Stimulated activated CD8-positive, alpha-beta memory T cell treated with anti-CD3 and anti-CD28 coated beads, Interleukin-4, amount 100 ng/mL, for 24 hours (primary cell): ENCODE results near the gene AARSD1.
A peak's percentile ranks its signal among the peaks of the same experiment; 100 is the strongest.
"Not testable (repeated sequence)": the region's sequence is repeated elsewhere in the genome, so short reads cannot be mapped to it uniquely, and the experiment has no call there.

Experiments used
- DNase-seq: peaks from one replicate; pipeline ENCODE4 v3.0.0-alpha.2; 2020; ENCODE audit warnings: low read depth

The AARSD1 gene

DNA sequence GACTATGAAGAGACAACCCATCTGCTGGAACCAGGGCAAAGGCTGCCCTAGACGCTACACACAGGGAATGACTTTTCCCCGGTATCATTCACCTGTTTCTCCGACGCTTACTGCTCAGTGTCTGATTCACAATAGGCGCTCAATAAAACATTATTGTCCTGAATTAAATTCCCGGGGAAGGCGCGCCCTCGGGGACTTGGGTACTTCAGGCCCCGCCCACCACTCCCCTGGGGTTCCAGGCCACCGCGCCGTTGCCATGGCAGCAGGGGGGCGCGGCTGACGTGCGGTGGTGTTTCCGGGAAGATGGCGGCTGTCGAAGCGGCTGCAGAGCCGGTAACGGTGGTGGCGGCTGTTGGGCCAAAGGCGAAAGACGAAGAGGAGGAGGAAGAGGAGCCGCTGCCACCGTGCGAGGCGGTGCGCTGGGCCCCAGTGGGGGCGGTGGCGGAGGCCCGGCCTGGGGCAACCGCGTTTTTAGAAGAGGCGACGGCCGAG lies 16.1 kb upstream of the AARSD1 start, which contains the start of gene RUNDC1:
RUNDC1 (plus strand) TSS at position 292 of the 492 bp plus-strand sequence; CDS start at position 304, 12 bp downstream.
- DNase-seq = peak; percentile 90

DNA sequence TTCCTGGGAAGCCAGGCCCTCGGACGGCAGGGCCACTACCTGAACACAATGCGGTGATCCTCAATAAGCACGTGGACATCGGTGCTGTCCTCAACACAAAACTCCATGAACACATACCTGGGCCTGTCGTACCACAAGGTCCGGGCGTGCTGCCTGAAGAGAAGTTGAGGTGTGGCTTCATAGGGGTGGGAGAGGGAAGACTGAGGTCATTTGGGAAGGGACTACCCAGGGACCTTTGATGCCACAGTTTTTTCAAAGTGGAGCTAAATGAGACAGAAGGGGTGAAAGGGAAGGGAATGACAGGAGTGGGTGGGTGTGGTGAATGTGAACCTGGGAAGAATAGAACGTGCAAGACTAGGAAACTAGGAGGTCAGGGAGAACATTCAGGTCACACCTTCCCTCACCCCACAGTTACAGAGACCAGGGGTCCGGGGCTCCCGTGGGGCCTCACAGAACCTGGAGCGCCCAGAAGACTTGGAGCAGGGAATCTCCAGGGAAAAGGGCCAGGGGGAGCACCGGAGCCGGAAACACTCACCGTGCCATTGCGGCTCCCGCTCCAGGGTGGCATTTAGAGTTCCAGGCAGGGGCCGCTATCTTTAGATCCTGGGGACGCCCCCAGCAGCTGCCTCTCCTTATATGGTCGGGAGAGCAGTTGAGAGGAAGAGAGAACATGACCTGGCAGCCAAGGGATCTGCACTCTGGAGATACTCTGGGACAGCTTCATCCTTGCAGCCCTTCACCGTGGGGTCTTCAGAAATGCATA lies 15.4 kb upstream of the AARSD1 start, which contains the start of gene PTGES3L:
PTGES3L (minus strand) TSS at position 570 of the 763 bp plus-strand sequence; CDS start at position 543, 27 bp downstream.
- DNase-seq = no peak

DNA sequence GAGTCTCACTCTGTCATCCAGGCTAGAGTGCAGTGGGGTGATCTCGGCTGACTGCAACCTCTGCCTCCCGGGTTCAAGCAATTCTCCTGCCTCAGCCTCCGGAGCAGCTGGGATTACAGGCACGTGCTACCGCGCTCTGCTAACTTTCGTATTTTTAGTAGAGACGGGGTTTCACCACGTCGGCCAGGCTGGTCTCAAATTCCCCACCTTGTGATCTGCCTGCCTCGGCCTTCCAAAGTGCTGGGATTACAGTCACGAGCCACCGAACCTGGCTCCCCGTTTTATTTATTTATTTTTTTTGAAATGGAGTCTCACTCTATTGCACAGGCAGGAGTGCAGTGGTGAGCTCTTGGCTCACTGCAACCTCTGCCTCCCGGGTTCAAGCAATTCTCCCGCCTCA lies 11.4 kb upstream of the AARSD1 start:
- not testable (repeated sequence) for DNase-seq

DNA sequence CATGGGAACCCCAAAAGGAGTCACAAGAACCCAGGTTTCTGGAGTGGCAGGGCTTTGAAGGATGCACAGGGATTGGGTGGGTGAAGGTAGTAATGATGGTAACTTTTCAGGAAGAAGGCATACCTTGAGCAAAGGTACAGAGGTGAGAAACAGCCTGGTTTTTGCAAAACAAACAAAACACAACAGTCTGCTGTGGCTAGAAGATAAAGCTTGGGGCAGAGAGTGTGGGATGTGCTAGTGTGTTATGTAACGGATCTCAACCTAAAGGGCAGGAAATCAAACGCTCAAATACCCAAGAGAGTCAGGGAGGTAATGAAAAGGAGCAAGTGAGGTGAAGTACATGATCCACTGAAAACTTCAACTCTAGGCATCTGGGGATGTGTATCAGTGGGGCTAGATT lies 11.0 kb upstream of the AARSD1 start:
- no peak for DNase-seq

DNA sequence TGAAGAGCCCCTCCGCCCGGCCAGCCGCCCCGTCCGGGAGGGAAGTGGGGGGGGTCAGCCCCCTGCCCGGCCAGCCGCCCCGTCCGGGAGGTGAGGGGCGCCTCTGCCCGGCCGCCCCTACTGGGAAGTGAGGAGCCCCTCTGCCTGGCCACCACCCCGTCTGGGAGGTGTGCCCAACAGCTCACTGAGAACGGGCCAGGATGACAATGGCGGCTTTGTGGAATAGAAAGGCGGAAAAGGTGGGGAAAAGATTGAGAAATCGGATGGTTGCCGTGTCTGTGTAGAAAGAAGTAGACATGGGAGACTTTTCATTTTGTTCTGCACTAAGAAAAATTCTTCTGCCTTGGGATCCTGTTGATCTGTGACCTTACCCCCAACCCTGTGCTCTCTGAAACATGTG lies 9.1 kb upstream of the AARSD1 start:
- DNase-seq = not testable (repeated sequence)

DNA sequence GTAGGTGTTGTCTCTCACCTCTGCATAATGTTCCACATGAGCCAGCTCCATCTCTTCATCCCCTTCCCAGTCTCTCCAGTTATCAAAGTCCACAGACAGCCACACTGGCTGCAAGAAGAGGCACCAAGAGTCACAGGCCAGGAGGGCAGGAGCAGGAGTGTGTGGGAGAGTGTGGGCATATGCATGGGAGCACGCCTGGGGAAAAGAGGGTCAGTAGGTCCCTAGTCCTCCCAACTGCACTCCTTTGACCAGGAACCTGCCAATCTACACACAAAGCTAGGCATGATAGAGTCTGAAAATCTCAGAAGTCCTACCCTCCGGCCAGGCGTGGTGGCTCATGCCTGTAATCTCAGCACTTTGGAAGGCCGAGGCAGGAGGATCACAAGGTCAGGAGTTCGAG lies 7.3 kb upstream of the AARSD1 start:
- no peak for DNase-seq

DNA sequence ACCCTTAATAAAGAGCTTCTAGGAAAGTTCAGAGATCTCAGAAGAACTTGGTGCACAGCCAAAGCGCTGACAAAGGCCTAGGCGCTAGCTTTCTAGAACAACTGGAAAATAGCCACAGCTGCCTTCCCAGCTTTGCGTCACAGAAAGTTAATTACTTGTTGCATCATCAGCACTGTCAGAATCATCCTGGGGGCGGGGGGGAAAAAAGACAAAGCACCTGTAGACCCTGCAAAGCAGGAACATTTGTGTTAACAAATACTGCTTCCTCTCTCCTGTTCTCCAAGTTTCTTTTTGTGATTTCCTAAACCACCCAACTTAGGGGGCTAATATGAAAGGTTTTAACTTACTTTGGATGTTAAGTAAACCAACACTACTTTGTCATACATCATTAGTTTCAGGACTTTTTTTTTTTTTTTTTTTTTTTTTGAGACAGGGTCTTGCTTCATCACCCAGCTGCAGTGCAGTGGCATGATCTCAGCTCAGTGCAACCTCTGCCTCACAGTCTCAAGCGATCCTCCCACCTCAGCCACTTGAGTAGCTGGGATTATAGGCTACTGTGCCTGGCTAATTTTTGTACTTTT lies 4.8 kb upstream of the AARSD1 start:
- no peak for DNase-seq

DNA sequence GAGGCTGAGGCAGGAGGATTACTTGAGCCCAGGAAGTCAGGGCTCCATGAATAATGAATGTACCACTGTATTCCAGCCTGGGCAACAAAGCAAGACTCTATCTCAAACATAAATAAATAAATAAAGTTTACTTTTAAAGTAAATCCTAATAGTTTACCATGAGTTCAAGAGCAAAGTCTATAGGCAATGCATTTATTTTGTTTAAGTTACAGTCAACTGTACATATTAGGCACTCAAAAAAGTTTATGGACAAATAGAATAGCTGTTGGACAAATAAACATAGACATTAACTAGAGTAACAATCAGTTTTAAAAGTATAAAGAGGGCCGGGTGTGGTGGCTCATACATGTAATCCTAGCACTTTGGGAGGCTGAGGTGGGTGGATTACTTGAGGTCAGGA lies 3.7 kb upstream of the AARSD1 start:
- DNase-seq = no peak

DNA sequence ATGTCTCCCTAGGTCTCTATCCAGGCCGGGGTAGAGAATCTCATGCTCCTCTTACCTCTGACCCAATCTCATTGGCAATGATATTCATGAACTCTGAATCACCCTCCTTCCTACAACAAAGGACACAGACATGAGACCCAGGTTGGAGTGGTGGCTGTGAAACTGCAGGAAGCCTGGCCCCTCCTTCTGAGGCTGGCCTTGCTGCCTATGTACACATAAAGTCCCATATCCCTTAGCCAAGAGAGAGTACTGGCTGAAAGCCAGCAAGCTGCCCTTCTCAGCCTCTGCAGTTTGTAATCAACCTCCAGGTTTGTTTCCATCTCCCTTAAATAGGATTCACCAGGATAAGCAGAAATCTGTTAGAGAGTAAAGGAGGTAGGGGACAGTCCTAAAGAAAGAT lies 10.6 kb downstream of the AARSD1 start:
- no peak for DNase-seq

DNA sequence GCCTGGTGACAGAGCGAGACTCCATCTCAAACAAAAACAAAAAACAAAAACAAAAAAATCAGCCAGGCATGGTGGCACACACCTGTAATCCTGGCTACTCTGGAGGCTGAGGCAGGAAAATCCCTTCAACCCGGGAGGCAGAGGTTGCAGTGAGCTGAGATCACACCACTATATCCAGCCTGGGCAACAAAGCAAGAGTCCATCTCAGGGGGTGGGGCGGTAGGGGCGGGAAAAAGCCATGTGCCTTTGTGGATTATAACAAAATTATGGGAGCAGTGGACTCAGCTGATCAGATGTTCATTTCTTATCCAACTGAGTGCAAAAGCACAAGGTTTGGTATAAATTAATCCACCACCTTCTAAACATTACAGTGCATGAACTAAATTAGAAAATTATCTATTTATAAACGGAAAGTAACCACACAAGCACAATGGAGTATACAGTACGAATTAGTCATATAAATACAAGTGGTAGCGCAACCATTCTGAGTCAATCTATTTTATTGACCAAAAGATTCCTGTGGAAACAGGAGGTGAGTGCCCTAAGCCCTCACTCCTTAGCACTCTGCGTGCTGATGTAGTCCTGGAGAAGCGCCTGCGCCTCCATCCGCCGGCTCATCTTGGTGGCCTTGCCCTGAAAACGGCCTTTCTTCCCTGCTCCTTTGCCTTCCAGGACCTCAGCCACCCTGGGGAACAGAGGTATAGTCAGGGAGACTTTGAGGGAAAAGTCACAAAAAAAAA lies 14.0 kb downstream of the AARSD1 start:
- no peak for DNase-seq

DNA sequence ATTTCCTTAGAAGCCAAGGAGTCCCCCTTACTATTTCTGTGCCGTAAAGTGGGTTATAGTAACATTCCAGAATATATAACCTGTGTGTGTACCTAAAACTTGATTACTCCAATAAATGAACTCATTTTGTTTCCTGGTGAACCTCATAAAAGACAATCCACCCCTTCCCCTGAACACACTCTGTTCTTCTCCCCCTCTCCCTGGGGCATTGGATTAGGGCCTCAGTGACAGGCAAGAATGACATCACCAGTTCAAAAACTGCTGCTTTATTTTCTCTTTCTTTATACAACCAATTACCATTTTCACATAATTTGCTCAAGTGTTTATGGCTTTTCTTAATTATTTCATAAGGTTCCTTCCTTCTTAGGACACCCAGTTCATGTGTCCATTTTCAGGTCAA lies 17.4 kb downstream of the AARSD1 start:
- DNase-seq = no peak

DNA sequence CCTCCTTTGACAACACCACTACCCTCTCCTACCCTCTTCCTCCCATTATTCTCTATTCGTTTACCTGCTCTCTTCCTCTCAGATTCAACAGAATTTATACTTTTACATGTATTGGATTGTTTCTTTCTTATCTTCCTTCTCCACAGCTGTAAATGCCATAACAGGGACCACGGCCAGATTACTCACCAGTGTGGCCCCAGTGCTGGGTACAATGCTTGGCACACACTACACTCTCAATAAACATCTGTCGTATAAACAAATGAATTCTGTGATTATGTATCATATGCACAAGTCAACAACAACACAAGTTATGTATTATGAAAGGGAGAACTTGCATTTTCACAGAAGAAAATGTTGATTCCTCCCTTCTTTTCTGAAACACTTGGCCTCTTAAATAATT lies 20.0 kb downstream of the AARSD1 start:
- no peak for DNase-seq

DNA sequence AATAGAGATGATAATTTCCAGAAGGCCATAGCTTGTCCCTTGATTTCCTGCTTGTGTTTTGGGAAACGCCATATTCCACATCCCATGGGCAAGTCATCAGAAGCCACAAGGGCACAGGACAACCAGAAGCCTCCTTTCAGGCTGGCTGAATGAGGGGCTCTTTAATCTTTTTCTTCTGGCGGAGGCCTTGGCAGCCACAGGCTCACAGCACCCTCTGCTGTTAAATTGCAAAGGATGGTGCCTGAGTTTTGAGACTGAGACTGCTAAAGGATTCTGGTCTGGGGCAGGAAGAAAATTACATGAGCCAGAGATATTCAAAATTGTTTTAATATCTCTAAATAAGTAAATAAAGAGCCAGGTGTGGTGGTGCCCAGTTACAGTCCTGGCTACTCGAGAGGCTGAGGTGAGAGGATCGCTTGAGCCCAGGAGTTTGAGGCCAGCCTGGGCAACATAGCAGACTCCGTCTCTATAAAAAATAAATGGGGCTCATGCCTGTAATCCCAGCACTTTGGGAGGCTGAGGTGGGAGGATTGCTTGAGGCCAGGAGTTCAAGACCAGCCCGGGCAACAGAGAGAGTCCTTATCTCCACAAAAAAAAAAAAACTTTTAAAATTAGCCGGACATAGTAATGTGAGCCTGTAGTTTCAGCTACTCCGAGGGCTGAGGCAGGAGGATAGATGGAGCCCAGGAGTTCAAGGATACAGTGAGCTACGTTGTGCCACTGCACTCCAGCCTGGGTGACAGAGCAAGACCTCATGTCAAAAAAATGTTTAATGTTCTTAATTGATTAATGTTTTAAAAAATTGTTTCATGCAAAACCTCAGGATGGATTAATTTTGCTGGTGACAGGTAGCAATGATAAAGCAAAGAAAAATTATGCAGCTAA lies 26.3 kb downstream of the AARSD1 start:
- DNase-seq = no peak

DNA sequence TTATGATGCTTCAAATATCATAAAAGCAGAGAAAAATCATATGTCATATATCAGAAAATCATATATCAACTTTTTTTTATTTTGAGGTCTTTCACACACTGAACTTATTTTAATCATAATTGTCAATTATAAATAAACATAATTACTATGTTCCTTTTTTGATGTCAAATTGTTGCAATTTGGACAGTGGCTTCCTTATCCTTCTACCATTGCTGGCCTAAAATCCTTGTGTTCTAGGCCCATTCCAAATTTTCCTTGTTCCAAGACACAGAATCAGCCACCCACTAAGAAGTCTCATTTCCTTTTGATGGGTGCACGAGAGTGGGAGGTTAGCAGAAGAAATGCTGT lies 34.8 kb downstream of the AARSD1 start:
- DNase-seq = no peak

DNA sequence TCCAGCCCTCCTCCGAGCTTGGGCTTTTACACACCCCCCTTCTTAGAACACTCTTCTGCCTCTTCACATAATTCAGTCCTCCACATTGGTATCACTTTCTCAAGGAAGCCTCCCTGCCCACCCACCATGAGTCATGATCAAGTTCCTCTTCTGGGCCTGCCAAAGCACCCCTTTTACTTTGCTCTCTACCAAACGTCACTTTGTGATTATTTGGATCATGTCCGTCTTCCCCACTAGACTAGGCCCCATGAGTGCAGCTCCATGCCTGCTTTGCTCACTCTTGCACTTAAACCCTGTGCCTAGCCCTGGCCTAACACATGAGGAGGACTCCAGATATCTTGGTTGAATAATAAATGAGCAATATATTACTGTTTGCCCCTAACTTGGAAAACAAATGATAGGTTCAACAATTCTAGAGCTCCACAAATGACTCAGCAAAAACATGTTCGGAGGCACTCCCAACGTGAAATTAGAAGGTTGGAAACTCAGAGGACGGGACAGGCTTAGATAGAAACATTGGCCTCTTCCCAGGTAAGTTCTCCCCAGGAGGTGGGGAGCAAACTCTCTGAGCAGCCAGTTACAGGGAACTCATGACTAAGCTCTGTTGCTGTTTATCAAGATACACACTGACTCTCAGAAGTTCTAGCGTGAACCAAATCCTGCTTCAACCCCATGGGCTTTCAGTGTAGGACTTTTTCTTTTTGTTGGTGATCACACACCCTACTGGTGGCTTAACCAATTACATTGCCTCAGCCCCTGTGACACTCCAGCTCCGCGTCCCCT lies 35.3 kb downstream of the AARSD1 start:
- peak; percentile 15 for DNase-seq

DNA sequence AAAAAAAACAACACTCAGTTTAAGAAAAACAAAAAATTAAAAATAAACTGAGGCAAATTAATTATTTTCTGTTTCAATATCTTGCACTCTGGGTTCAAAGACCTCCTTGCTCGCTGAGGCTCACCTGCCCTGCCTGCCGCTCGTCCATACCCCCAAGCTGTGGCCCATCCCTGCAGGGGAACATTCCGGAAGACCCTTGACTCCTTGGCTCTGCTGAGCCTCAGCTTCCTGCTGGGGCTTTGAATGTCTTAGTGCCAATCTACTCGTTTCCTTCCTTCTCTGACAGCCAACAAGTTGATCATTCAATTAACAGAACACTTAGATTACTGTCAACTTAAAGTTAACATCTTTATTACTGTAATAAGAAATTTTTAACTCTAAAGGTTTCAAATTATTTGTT lies 39.4 kb downstream of the AARSD1 start:
- no peak for DNase-seq

DNA sequence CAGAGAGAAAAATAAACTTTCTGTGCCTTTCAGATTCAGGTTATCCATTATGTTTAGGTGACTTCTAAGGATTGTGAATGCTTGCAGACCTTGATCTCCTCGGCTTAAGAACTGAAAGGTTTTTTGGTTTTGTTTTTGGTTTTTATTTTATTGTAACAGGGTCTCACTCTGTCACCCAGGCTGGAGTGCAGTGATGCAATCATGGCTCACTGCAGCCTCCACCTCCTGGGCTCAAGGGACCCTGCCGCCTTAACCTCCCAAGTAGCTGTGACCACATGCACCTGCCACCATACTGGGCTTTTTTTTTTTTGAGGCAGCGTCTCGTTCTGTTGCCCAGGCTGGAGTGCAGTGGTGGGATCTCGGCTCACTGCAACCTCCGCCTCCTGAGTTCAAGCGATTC lies 40.8 kb downstream of the AARSD1 start:
- not testable (repeated sequence) for DNase-seq

DNA sequence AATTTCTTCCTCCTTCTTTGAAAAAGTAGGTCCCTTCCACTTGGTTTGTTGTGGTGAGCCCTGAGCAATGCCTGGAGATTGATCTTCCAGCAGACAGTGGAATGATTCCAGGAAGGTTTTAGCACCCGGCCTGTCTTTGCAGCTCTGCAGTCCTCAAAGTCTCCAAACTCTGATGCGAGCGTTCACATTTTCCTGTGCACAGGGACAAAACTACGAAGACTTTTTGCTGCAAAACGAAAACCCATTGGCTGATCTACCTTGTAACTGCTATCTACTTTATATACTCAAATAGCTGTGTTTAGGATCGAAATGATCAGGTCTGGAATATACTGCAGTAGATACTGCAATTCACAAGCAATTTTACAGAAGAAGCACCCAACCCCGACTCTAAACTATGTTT lies 42.0 kb downstream of the AARSD1 start:
- no peak for DNase-seq

DNA sequence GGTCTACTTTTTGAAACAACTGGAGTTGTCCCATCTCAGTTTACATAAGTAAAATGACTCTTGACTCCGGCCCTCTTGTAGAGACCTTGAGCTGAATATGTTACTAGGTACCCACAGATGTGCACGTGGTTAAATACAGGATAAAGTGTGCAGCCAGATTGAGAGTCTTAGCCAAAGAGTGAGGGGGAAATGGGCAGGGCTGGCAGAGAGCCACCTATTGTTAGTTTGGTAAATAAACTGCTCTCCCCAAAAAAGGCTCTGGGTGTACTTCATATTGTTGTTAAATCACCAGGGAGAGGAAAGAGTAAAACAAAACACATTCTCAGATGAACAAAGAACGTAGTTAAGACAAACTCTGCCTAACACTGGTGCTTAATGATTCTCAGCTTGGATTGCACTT lies 43.3 kb downstream of the AARSD1 start:
- DNase-seq = no peak

DNA sequence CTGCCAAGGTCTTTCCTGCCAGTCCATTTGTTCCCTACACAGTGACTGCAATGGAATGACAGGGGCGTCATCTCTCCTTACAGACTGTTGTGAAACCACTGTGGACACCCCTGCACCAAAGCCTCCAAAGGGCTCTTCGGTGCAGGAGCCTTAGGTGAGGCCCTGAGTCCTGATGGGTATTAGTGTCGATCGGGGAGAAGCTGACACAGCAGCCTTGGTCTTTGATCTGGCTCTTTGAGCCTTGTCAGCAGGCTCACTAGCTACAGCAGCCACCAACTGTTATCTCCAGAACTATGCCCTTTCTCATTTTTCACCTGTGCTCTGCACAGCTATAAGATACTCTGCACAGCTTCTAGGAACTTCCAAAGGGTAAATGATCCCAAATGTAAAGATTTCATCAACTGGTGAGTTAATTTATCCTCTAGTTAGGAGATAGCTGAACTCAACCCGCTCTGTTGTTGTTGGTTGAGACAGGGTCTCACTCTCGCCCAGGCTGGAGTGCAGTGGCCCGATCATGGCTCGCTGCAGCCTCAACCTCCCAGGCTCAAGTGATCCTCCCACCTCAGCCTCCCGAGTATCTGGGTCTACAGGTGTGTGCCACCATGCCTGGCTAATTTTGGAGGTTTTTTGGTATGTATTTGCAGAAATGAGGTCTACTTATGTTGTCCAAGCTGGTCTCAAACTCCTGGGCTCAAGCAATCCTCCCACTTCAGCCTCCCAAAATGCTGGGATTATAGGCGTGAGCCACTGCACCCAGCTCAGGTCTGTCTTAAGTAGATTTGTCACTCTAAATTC lies 44.0 kb downstream of the AARSD1 start:
- DNase-seq = no peak
